Neural crest cell (in vitro differentiated cells): Measurements from ENCODE around the gene GALNT11. TPM values are rescaled to one million over a fixed set of nuclear protein-coding genes. Genes with fewer than 3 reads are reported as not detected.

ENCODE experiments used
- DNase-seq: peaks from one replicate; pipeline ENCODE4 v3.0.0; 2021; ENCODE audit warnings: low read depth, mixed read lengths, low spot score
- H3K27ac Mint-ChIP-seq: one replicate; pipeline ENCODE4 v1.8.0; 2021; ENCODE audit warnings: mild to moderate bottlenecking, mixed read lengths; ENCODE audit not compliant: unreplicated experiment
- H3K27me3 Mint-ChIP-seq: 2 replicates; pipeline ENCODE4 v1.8.0; 2021; ENCODE audit warnings: low read depth, mild to moderate bottlenecking, mixed read lengths
- H3K36me3 Mint-ChIP-seq: 2 replicates; pipeline ENCODE4 v1.8.0; 2021; ENCODE audit warnings: low read depth, mild to moderate bottlenecking, mixed read lengths
- H3K4me1 Mint-ChIP-seq: 2 replicates; pipeline ENCODE4 v1.8.0; 2021; ENCODE audit warnings: mixed read lengths
- H3K4me3 Mint-ChIP-seq: one replicate; pipeline ENCODE4 v1.8.0; 2021; ENCODE audit warnings: mild to moderate bottlenecking, mixed read lengths
- H3K9me3 Mint-ChIP-seq: 2 replicates; pipeline ENCODE4 v1.8.0; 2021; ENCODE audit warnings: mixed read lengths
- total RNA-seq: library from RNA; stranded (reverse); gene quantifications from 2 replicates; pipeline ENCODE4 v1.2.1, GENCODE V29; 2021
- TF ChIP-seq, protein P1 (sequence below): fragments of 200-600 bp; sonication (generic); conservative IDR thresholded peaks from 2 replicates; pipeline ENCODE4 v1.5.0; 2021; ENCODE audit warnings: antibody characterized with exemption, mild to moderate bottlenecking

Gene GALNT11
- total RNA-seq, 1 donor from 2014 or later: 30.6 TPM

DNA sequence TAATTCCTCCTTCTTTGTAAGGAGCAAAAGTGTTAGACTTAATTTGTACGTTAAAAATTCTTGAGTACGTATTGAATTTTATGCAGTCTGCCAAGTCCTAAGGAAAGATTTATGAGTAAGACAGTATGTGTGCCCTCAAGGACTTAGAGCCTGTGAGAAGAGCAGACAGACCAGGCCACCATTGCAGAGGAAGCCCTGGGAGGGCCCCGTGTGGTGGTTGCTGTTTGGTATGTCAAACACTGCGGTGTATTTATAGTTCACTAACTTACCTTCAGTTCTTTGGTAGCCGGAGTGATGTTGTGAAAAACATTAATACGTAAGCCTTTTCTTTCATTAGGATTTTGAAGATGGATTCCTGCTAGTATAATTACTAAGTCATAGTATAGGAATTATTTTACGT is 82.9 kb downstream of the GALNT11 start:
- Mint-ChIP-seq H3K27ac (no peak overlapping the region), H3K4me1 (no peaks in the 10 kb centered on the region), H3K4me3 (no peak overlapping the region), H3K9me3 (no peaks in the 10 kb centered on the region), H3K36me3 (peaks cover 13% of the 10 kb centered on the region), H3K27me3 (no peaks in the 10 kb centered on the region)
- TF ChIP-seq, protein P1, sequence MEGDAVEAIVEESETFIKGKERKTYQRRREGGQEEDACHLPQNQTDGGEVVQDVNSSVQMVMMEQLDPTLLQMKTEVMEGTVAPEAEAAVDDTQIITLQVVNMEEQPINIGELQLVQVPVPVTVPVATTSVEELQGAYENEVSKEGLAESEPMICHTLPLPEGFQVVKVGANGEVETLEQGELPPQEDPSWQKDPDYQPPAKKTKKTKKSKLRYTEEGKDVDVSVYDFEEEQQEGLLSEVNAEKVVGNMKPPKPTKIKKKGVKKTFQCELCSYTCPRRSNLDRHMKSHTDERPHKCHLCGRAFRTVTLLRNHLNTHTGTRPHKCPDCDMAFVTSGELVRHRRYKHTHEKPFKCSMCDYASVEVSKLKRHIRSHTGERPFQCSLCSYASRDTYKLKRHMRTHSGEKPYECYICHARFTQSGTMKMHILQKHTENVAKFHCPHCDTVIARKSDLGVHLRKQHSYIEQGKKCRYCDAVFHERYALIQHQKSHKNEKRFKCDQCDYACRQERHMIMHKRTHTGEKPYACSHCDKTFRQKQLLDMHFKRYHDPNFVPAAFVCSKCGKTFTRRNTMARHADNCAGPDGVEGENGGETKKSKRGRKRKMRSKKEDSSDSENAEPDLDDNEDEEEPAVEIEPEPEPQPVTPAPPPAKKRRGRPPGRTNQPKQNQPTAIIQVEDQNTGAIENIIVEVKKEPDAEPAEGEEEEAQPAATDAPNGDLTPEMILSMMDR: no peak
- DNase-seq: no peak

DNA sequence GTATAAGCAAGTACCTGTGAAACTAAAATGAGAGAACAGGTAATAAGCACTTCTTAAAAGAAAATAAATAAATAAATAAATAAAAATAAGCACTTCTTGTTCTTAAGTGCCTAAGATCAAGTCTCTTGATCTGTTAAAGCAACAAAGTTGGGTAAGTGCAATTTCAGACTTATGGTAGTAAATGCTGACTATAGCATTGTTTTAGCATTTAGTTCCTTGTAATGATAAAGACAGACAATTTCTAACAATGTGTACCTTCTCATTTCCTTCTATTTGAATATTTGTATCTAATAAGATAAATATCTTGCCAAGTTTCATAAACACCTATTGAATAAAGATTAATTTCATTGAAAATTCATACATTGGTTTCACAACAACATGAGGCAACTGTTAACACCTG is 87.4 kb downstream of the GALNT11 start:
- no peaks in the 10 kb centered on the region for H3K9me3 Mint-ChIP-seq
- H3K27ac Mint-ChIP-seq: no peak overlapping the region
- no peaks in the 10 kb centered on the region for H3K4me1 Mint-ChIP-seq
- peaks cover 21% of the 10 kb centered on the region for H3K36me3 Mint-ChIP-seq
- H3K27me3 Mint-ChIP-seq: no peaks in the 10 kb centered on the region
- no peak overlapping the region for H3K4me3 Mint-ChIP-seq
- DNase-seq: no peak
- TF ChIP-seq, protein P1: no peak

DNA sequence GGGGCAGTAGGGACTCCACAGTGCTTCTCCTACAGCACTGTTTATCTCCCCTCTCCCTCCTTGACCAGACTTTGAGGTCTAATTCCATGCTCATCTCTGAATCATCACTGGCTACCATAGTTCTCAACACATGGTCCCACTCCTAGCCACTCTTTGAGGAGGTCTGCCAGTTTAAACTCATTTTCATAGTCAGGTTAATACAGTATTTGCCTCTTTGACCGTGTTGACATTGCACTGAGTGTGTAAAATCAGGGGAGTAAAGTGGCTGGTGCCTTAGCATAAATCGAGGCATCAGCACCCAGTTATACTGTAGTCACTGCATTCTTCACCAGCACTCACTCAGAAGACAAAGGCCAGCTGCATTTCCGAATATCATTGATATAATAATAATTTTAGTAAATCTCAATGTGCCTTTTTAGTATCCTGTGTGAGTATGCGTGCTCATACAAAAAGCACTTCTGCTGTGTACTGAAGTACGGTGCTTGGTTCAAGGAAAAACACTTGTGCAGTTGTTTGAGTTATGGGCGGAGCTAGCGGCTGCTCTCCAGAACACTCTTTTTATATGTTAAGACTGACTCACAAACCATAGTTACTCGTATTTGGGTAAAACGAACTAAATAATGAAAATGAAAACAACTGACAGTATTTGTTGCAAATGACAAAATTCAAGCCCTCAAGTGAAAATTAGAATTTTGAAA is 89.7 kb downstream of the GALNT11 start:
- Mint-ChIP-seq H3K27ac (no peak overlapping the region), H3K9me3 (no peaks in the 10 kb centered on the region), H3K27me3 (no peaks in the 10 kb centered on the region), H3K4me3 (no peak overlapping the region), H3K36me3 (peaks cover 27% of the 10 kb centered on the region), H3K4me1 (no peaks in the 10 kb centered on the region)
- TF ChIP-seq, protein P1: no peak
- no peak for DNase-seq

DNA sequence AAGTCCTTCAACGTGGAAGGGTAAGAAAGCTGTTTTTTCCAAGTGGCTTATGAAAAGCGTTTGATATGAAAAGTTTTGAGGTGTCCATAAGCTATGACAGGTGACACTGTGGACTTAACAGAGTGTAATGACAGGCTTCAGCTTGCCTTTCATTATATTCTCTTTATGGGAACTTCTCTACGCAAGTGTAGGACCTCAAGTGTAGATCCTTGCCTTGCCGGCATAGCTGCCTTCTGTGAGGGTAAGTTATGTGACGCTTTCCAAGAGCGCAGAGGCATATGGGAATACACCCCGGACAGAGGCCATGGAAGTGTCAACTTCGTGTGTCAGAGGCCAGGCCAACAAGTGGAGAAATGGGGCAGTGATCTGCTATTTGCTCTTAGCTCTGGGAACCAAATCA is 91.9 kb downstream of the GALNT11 start:
- no peak overlapping the region for H3K4me3 Mint-ChIP-seq
- H3K27me3 Mint-ChIP-seq: no peaks in the 10 kb centered on the region
- H3K4me1 Mint-ChIP-seq: no peaks in the 10 kb centered on the region
- H3K36me3 Mint-ChIP-seq: peaks cover 41% of the 10 kb centered on the region
- H3K9me3 Mint-ChIP-seq: no peaks in the 10 kb centered on the region
- TF ChIP-seq, protein P1: no peak
- DNase-seq: no peak
- no peak overlapping the region for H3K27ac Mint-ChIP-seq

DNA sequence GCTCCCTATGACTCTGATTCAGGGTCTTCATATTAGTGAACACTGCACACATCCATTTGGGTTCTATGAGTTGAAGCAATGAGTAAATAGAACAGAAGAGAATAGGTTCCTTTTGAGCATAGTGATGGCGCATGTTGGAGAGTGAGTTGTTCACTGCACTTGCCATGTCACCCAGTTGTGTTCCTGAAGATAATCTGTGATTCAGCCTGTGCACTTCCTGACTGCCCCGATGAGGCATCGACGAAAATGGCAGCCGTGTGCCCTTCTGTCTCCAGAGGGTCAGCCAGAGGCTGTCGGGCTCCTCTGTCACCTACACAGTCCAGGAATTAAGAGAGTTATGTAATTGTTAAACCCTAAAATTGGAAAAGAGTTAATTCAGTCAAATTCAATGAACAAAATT is 94.7 kb downstream of the GALNT11 start:
- TF ChIP-seq, protein P1: no peak
- no peak for DNase-seq
- Mint-ChIP-seq H3K4me3 (no peak overlapping the region), H3K36me3 (peaks cover 49% of the 10 kb centered on the region), H3K27ac (no peak overlapping the region), H3K9me3 (peaks cover 7% of the 10 kb centered on the region), H3K4me1 (no peaks in the 10 kb centered on the region), H3K27me3 (no peaks in the 10 kb centered on the region)
